Activated CD4-positive, alpha-beta T cell treated with anti-CD3 and anti-CD28 coated beads for 1 hour (primary cell): Measurements from ENCODE around the gene S100A8.

ENCODE experiments used
- DNase-seq: peaks from one replicate; pipeline ENCODE4 v3.0.0-alpha.2; 2020

The S100A8 gene

GRCh38 chr1:153389973-153390879, 647 bp downstream of the S100A8 start:
- DNase-seq: no peak

- no peak for DNase-seq
Observed at GRCh38 chr1:153389401-153389800, 1.5 kb downstream of the S100A8 start.

GRCh38 chr1:153387785-153388184, 3.1 kb downstream of the S100A8 start:
- DNase-seq: no peak

GRCh38 chr1:153387001-153387400, 3.9 kb downstream of the S100A8 start:
- no peak for DNase-seq

DNA sequence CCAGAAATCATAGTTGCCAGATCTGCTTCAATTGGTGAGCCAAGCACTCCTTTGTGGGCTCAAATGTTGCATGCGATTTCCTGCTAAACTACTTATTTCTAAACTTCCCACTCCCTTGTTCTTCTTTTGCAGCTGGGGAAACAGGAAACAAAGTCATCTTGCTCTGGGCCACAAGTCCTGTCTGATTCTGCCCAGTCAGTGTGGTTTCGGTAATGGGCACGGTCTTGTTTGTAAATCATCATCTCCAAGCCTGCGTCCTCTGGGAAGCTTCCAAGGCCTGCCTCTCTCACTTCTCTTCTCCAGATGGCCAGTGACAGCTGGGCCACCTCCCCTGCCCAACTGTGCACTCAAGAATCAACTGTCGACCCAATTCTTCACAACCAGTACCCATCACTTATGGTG, 4.4 kb downstream of the S100A8 start:
- no peak for DNase-seq

GRCh38 chr1:153384958-153385580, 5.8 kb downstream of the S100A8 start:
- DNase-seq: no peak

- DNase-seq: no peak
Observed at GRCh38 chr1:153380711-153381110, 10.2 kb downstream of the S100A8 start.

- DNase-seq: no peak
Observed at GRCh38 chr1:153379591-153379990, 11.3 kb downstream of the S100A8 start.

DNA sequence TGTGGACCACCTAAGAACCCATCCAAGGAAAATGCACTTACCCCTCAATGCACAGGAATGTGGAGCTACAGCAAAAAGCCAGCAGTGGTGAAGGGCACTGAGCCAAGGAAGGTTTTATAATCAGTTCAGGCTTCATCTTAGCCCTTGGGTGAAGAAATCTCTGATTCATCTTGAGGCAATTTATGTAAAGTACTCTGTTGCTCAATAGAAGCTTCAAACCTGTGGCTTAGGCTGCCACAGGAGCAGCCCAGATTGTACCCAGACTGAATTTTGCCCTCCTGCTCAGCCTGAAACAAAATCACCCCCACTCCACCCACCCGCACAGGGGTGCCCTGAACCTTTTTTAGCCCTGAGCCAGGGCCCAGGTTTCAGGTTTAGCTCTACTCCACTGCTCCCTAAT, 15.4 kb downstream of the S100A8 start, which contains the start of gene S100A12:
TSS of gene S100A12 (minus strand) at position 111 of the 400 bp plus-strand sequence. CDS start 1,029 bp downstream, outside the sequence.
- DNase-seq: no peak

GRCh38 chr1:153374071-153374470, 16.8 kb downstream of the S100A8 start:
- DNase-seq: no peak

GRCh38 chr1:153372571-153372970, 18.3 kb downstream of the S100A8 start:
- DNase-seq: no peak

DNA sequence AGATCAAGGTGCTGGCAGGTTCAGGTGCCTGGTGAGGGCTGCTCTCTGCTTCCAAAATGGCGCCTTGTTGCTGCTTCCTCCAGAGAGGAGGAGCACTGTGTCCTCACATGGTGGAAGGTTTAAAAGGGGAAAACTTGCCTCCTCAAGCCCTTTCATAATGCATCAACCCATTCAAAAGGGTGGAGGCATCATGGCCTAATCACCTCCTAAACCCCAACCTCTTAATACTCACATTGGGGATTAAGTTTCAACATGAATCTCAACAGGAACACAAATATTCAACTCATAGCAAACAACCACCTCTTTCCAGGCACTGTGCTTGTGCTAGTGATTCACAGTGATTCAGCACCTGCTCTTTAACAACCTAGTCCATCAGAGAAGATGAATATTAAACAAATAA, 19.6 kb downstream of the S100A8 start:
- DNase-seq: no peak

DNA sequence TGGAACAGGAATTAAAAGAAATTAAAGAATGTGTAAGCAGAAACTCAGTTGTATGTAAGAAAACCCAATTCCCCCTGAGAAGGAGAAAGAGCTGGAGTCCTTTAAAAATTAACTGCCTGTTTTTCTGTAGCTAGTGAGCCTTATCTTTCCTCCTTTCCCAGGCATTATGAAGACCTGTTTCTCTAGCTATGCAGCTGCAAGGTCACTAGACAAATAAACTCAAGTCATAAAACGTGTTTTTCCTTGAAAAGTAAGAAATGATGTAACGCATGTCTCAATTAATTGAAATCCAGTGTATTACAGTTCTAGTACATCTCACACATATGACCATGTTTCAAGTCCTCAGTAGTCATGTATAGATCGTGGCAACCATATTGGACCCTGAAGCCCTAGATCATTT, 20.7 kb downstream of the S100A8 start:
- DNase-seq: no peak

DNA sequence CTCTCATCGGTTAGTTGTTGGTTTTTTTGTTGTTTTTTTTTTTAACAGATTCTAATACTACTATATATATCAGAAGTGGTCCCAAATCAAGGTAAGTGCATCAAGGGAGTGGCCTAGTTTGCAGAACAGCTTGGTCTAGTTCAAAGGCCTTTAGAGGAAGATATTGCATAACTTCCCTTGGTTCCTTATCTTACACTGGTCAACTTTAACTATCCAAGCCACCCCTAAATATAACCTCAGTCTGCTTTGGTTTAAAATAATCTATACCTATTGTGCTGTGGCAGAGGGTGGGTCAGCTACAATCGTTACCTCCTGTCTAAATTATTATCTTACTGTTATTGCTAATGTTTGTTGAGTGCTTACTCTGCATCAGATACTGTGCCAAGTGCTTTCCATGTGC, 22.4 kb downstream of the S100A8 start:
- DNase-seq: no peak

DNA sequence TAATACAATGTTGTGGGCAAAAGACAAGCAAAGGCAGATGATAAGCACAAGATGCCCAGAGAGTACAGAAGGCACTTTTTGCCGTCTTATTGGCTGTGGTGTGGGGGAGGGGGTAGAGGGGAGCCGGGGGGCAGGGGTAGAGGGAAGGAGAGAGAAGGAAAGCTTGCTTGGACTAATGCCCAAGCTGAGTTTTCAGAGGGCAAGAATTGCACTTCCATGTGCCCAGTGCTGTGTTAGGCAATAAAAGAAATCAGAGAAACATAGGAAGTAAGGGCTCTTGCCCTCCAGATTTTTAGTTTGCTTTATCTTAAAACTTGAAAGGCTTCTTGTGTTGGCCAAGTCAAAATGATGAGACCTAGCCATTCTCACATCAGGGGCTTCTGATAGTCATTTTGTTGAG, 23.8 kb downstream of the S100A8 start:
- DNase-seq: no peak

DNA sequence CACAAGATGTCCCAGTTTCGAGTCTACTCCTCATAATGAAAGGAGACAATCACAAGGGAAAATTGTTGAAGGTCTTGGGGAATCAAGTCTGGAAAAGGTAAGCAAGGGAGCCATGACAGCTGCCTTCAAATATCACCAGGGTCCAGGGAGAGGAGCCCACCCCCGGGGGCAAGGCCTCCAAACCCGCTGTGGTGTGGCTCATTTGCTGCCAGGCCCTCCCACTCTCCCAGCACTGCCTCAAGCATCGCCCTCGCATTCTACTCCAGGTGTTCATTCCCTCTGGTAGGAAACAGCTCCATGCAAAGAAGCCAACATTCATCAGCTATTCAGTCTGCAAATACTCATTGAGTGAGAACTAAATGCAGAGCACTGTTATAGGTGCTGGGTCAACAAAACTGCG, 24.6 kb downstream of the S100A8 start:
- DNase-seq: no peak

DNA sequence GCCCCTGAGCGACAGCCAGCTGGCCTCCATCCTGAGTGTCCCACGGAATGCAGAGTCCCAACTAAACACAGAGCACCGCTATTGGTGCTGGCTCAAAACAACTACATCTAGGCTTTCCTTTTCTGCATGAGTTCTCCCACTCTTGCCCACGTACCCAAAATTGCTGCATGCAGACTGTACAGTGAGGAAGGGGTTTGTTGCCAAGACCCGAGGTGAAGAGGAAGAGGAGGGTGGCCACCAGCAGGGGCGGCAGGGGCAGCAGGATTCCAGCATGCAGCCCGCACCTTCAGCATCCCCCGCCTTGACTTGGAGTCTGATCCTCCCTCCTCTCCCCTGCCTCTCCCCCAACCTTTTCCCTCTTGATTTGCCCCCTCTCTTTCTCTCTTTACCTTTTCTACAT, 25.2 kb downstream of the S100A8 start:
- no peak for DNase-seq

GRCh38 chr1:153364766-153365666, 25.9 kb downstream of the S100A8 start:
- no peak for DNase-seq

- no peak for DNase-seq
Observed at GRCh38 chr1:153364156-153364555, 26.7 kb downstream of the S100A8 start.

GRCh38 chr1:153363641-153364040, 27.2 kb downstream of the S100A8 start:
- DNase-seq: no peak

- no peak for DNase-seq
Observed at GRCh38 chr1:153362187-153362775, 28.6 kb downstream of the S100A8 start.

DNA sequence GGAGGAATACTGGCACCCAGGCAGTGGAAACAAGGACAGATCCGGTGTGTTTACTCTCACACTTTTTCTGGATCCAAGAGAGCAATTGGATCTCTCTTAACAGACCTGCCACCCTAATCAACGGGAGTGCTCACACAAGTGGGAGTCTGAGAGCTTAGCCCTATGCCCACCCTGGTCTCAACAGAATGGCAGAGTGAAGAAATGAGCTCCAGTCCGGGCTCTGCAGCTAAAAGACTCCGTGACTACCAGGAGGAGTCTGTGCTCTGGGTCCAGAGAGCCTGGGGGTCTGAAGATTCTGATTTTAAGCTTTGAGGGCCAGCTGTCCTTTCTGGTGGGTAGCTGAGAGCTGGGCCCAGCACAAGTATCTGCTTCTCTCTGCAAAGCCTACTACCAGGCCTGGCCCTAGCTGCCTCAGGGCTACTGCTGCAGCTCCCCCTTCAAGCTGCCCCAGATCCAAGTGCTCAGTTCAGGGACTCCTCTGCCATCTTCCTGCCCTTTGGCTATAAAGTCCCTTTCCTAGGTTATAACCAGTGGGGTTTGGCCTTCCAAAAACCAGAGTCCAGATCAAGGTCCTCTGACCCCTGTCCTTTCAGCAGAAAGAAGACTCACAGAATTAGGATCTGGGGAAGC, 29.3 kb downstream of the S100A8 start:
- DNase-seq: no peak
